ENCODE results near the gene ST8SIA6. TPM values are rescaled to one million over a fixed set of nuclear protein-coding genes. Genes with fewer than 3 reads are reported as not detected.

The ST8SIA6 gene
- total and polyA plus RNA-seq, 2 of the 8 experiments (the other 6 are each of a cell fraction or from before 2014, with no cell fraction given), result 0.70 to 1.1 TPM

DNA sequence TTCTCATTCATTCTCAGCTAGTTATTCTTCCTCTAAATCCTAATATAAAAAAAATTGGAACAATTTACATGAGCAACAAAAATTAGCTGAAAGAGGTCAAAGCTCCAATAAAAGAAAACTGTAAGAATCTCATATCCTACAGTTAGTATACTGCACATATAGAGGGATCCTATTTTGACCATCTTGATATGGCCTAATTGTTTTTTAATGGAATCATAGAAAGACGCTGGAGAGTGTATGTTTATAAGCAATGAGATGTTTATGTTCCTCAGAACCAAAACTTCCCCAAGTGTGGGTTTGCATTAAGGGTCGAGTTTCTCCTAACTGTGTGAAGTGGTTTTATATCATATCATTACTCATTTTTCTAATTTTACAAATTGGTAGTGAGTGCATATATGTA is 123.9 kb downstream of the ST8SIA6 start:
- Histone ChIP-seq H2AK5ac (ENCODE audit: low read depth, low read length) (no peak overlapping the region), H3K27me3 (replicated peaks in 1 of 4; ENCODE audit: control insufficient read depth in 3 of 4, extremely low read depth in 1 of 4, insufficient read depth in 3 of 4, low read length in 3 of 4) (no peaks in the 10 kb centered on the region), H4K8ac (ENCODE audit: extremely low read depth, insufficient read depth, low read length) (no peak overlapping the region), H2BK12ac (ENCODE audit: low read depth, low read length) (no peak overlapping the region), H3K4me1 (replicated peaks in 1 of 4; ENCODE audit: control insufficient read depth in 3 of 4, insufficient read depth in 4 of 4, low read length in 3 of 4) (no peaks in the 10 kb centered on the region), H3K14ac (ENCODE audit: insufficient read length) (no peak overlapping the region), H4K20me1 (replicated peaks in 1 of 2; ENCODE audit: control insufficient read depth in 1 of 2, insufficient read depth in 2 of 2, low read length in 2 of 2) (no peaks in the 10 kb centered on the region), H3K56ac (replicated peaks; ENCODE audit: insufficient read length, low read depth, low read length) (no peak overlapping the region), H2AFZ (ENCODE audit: low read length) (no peak overlapping the region), H3K4me2 (ENCODE audit: insufficient read depth in 1 of 2, low read depth in 2 of 2, low read length in 2 of 2) (no peak overlapping the region), H3K23ac (ENCODE audit: insufficient read length) (no peak overlapping the region), H3K79me1 (ENCODE audit: low read depth, low read length) (no peaks in the 10 kb centered on the region), H3K23me2 (ENCODE audit: low read depth, low read length) (no peaks in the 10 kb centered on the region), H3K9ac (replicated peaks in 1 of 4; ENCODE audit: extremely low read depth in 1 of 4, low read depth in 3 of 4, low read length in 3 of 4) (no peak overlapping the region), H3K36me3 (ENCODE audit: control insufficient read depth in 2 of 4, insufficient read depth in 4 of 4, low read length in 3 of 4) (no peaks in the 10 kb centered on the region), H2BK120ac (replicated peaks; ENCODE audit: low read depth, low read length) (no peak overlapping the region), H3K79me2 (ENCODE audit: control insufficient read depth in 1 of 2, insufficient read depth in 2 of 2, low read length in 2 of 2) (no peaks in the 10 kb centered on the region), H3K4ac (replicated peaks; ENCODE audit: insufficient read length, low read depth, low read length) (no peak overlapping the region), H2BK5ac (ENCODE audit: low read depth, low read length) (no peak overlapping the region), H4K91ac (replicated peaks; ENCODE audit: insufficient read length, low read length) (no peak overlapping the region), H3K18ac (ENCODE audit: extremely low read depth, low read length) (no peak overlapping the region), H2BK15ac (ENCODE audit: low read length) (no peak overlapping the region), H2BK20ac (ENCODE audit: low read length) (no peak overlapping the region), H3K9me3 (ENCODE audit: insufficient read depth in 2 of 2, low read depth in 1 of 2, low read length in 1 of 2) (no peaks in the 10 kb centered on the region), H3K4me3 (ENCODE audit: extremely low read depth in 1 of 4, insufficient read depth in 2 of 4, low read depth in 3 of 4, low read length in 4 of 4) (no peak overlapping the region), H3K27ac (ENCODE audit: low read depth, low read length) (no peak overlapping the region), H4K5ac (ENCODE audit: insufficient read length, low read depth, low read length) (no peak overlapping the region)
- WGBS, 2 experiments (ENCODE audit: extremely low coverage in 1 of 2, insufficient coverage in 1 of 2, insufficient read length in 1 of 2, insufficient replicate concordance in 2 of 2, low coverage in 1 of 2, low lambda C conversion rate in 2 of 2, missing lambda C conversion rate in 1 of 2), result 80% methylated on average over 2 of the region's 2 CpGs; no CpG with 5 or more reads in 1 of the 2 experiments
- ChIA-PET CTCF (ENCODE audit: partially characterized antibody) (interaction anchor here (0.8 to 0.9 kb wide), 2 partner anchors 13 to 46 kb away, joined by 3 read pairs; no protein-coding TSS in a partner anchor), POLR2A (ENCODE audit: partially characterized antibody) (no interaction called here)
- DNase-seq (ENCODE audit: low read depth in 1 of 2, low spot score in 2 of 2), result no peak
- no peak for FAIRE-seq
- TF ChIP-seq, protein P1, sequence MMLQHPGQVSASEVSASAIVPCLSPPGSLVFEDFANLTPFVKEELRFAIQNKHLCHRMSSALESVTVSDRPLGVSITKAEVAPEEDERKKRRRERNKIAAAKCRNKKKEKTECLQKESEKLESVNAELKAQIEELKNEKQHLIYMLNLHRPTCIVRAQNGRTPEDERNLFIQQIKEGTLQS (IDR thresholded peaks at IDR 0.05; ENCODE audit: insufficient read depth, low read depth, low read length), result no peak
- no peak for TF ChIP-seq SP1 (IDR thresholded peaks at IDR 0.05; ENCODE audit: low read depth, low read length)
- TF ChIP-seq SIX5 (IDR thresholded peaks at IDR 0.05; ENCODE audit: low read depth, low read length), result no peak
- no peak for TF ChIP-seq SIN3A (conservative IDR thresholded peaks at IDR 0.05 in 1 of 2, IDR thresholded peaks at IDR 0.05 in 1 of 2; ENCODE audit: low read depth in 1 of 2, low read length in 2 of 2)
- TF ChIP-seq, protein P2, sequence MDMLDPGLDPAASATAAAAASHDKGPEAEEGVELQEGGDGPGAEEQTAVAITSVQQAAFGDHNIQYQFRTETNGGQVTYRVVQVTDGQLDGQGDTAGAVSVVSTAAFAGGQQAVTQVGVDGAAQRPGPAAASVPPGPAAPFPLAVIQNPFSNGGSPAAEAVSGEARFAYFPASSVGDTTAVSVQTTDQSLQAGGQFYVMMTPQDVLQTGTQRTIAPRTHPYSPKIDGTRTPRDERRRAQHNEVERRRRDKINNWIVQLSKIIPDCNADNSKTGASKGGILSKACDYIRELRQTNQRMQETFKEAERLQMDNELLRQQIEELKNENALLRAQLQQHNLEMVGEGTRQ (IDR thresholded peaks at IDR 0.05; ENCODE audit: low read length), result no peak
- no peak for TF ChIP-seq CREB1 (IDR thresholded peaks at IDR 0.05)
- no peak for TF ChIP-seq BCL11A (IDR thresholded peaks at IDR 0.05; ENCODE audit: low read depth in 2 of 2, low read length in 2 of 2)
- no peak for TF ChIP-seq PHF8 (conservative IDR thresholded peaks at IDR 0.05; ENCODE audit: low read depth, low read length)
- TF ChIP-seq, protein P3, sequence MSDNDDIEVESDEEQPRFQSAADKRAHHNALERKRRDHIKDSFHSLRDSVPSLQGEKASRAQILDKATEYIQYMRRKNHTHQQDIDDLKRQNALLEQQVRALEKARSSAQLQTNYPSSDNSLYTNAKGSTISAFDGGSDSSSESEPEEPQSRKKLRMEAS (IDR thresholded peaks at IDR 0.05), result no peak

Data from H1 (cell line).